GM19438 (cell line): ENCODE measurements around the gene BMPER.

Experiments used
- ATAC-seq: cut with Tn5 transposase; IDR thresholded peaks from one replicate; pipeline ENCODE4 v1.9.1; 2021; ENCODE audit warnings: low read depth; ENCODE audit not compliant: unreplicated experiment

BMPER gene

DNA sequence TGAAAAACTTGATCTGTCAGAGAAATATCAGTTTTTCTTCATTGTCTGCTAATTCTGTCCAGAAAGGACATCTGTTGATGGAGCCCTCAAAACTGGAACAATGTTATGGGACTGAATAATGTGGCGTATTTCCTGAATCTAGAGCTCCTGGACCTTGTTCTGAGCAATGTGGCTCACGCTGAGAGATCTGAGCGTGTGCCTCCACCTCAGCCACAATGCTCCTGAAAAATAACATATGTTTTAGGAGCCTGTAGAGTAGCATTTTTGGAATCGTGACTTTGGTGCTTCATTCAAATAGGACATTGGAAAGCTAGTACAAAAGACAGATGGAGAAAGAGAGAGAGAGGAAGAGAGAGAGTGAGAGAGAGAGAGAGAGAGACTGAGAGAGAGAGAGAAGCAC lies 110.3 kb downstream of the BMPER start:
- no peak for ATAC-seq

DNA sequence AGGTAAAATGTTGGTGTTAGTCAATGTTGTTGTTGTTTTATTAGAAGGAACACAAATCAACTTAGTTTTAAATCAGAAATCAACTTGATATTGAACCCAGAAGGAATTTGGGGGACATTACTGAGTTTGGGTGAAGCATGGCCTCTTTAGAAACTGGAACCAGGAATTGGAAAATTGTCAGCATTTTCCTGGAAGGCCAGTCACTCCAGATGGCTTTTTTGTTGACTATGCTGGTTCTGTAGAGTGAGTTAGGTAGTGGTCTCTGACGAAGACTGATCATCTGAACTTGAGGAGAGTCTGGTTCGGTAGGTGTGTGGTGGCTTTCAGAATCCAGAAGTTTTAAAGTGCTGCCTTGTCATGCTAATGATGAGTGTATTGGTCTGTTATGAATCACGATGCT lies 111.5 kb downstream of the BMPER start:
- ATAC-seq = no peak

DNA sequence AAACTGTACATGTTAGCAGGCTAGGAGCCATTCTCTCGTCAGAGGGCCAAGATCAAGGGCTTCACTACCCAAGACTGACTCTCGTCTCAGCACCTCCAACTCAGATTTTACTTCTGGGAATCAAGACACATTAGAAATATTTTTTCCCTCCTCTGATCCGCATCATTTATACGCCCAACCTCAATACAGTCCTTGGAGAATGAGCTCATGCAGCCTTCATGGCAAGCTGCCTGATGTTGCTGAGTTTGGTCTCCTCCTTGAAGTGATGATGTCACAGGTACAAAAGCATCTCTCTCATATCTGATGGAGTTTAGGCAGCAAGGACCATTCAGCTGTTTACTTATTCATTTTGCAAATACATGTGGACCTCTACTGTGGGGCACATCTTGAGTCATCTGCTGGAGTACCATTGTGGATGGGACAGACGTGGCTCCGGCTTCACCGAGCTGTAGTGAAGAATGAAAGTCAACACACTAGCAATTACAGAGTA lies 114.0 kb downstream of the BMPER start:
- ATAC-seq = no peak

DNA sequence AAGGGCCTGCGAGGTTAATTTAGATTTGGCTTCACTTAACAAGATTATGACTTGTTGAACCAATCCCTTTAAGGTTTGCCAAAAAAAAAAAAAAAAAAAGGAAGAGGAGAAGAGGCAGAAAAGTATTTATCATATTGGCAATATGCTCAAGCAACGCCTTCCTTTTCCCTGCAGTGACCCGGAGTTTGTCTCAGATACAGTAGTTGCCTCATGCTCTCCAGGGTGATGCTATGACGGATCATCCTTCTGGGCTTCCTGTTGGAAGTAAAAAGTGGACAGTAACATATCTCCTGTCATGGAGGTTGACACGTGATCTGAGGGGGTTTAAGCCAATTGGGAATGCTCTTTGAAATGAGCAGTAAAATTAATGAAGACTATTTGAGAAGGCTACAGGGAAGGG lies 117.3 kb downstream of the BMPER start:
- ATAC-seq = no peak

DNA sequence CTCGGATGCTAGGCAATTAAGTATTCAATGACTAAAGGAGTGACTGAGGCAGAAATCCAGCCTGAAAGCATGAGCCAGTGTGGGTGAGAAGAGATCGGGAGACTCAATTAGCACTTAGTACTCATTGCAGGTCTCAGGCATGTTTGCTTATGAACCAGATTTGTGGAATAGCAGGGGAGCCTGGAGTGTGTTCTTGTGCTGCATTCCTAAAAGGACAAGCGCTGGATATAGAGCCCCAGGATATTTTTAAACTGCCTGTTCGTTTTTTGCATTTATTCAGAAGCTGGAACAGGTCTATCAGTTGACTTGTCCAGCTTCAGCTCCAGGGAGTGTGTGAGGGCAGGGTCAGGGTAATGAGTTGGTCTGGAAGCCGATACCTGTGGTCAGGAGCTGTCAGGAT lies 120.3 kb downstream of the BMPER start:
- no peak for ATAC-seq

DNA sequence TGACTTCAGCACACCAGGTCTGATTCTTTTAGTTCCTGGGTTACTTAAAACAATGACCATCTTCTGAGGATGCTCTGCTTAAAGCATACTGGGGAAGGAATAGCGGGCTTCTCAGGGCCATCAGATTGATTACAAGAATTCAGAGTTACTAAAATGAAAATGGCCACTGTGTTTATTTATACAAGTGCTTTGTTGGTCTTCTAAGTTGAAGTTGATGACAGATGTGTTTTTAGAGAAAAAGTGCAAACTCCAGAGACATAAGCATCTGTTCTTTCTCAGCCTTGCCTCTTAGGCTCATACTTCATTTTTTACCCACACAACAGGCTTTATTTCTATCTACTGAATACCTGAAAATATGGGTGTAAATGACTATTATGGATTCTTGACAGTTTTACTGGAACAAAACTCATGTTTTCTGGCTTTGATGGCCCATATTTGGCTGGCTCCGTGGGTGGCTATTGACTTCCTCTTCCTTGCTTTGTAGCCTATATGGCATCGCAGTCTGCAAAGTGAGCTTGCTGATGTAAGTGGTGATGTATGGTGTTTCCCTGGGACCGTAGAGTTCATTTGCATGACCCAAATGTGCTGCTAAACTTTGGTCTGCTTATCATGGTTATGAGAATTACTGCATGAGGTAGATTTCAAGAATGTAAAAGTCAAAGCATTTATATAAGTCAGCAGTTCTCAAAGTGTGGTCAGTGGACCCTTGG lies 121.3 kb downstream of the BMPER start:
- no peak for ATAC-seq

DNA sequence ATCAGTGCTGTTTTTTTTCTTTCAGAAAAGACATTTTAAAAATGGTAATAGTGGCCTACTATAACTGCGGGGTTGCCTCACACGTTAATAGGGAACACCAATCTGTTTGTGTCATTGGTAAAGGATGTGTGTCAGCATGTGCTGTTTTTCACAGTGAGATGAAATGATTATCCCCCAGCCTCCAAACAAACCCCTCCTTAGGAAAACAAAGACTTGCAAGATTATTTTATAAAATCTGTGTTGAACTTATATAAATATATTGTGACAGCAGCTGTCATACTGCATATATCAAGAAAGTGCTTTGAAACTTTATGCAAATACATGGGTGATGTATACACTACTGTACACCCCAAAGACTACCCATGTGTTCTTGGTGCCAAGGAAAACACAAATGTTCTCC lies 125.8 kb downstream of the BMPER start:
- ATAC-seq = no peak

DNA sequence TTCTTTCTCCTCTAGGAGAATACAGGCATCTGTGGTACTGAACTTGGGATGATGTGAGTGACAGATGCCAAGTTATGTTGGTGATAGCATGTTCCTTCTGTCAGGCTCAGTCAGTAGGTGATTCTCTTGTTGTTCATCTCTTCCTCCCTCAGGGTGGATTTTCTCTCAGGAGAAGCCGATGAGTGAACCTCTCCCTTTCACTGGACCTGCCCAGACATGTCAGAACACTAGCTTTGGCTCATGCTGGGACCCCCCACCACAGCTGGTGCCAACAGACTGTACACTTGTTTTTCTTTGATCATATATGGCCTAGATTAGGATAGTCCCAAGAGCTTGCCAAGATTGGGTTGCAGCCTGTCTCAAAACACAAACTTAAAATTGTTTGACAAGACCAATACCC lies 129.4 kb downstream of the BMPER start:
- ATAC-seq = no peak

DNA sequence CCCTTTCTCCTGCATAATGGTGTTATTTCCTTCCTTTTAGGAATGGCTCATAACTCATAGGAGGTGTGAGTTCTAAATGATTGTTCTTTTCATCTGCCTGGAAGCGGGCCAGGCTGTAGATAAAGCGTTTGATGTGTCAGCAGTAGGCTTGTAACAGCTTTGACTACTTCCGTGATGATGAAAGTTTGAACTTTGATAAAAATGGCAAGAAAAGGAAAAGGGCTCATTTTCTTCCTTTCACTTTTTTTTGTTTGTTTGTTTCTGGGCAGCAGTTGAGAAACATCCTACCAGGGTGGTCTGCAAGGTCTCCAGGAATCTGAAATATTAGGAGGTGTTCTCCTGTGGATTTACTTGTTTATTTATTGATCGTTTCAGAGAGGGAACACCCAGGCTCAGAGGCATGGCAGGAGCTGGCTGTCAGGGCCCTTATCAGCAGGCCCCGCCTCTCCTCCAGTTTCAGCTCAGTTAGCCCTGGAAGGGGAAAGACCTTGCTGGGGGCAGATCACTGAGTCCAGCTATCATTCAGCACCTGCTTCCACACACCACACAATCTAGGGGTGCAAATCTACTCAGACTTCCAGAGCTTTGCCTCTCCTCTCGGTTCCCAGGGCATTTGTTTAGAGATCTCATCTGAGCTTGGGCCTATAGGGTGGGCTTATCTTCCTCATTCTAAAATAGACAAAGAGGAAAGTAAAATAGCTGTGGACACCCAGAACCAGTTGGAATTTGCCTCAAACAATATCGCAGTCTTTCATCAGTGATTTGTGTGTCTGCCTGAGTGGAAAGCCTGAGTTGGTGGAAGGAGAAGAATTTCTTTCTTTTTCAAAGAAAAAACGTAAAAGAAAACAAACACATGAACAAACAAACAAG lies 130.9 kb downstream of the BMPER start:
- ATAC-seq = no peak

DNA sequence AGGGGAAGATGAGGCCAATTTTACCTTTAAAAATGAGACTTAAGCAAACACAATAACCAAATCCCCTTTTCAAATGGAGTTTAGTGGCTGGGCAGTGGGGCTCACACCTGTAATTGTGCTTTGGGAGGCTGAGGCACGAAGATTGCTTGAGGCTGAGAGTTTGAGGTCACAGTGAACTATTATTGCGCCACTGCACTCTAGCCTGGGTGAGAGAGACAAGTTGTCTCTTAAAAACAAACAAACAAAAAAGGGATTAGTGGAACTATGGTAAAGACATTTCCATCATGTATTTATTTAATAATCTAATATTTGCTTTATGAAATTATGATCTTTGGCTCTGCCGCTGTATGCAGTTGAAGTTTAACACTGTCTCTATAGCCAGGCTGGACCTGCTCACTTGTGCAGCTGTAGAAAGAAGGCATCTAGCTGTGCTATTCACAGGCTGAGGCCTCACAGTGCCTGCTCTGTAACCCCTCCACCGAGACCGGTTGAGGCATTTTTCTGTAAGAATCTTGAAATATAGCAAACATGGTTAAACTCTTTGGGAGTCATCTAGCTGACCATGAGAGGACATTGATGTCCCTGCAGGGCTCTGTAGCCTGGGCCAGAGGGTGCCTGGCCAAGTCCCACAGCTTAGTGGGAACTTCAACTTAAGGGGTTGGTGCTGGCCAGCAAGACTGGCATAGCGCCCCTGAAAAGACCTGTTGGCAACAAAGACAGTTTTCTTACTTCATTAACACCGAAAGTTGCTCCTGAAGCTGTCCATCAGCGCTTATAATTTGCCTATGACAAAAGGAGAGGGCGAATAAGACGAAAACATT lies 131.8 kb downstream of the BMPER start:
- no peak for ATAC-seq

DNA sequence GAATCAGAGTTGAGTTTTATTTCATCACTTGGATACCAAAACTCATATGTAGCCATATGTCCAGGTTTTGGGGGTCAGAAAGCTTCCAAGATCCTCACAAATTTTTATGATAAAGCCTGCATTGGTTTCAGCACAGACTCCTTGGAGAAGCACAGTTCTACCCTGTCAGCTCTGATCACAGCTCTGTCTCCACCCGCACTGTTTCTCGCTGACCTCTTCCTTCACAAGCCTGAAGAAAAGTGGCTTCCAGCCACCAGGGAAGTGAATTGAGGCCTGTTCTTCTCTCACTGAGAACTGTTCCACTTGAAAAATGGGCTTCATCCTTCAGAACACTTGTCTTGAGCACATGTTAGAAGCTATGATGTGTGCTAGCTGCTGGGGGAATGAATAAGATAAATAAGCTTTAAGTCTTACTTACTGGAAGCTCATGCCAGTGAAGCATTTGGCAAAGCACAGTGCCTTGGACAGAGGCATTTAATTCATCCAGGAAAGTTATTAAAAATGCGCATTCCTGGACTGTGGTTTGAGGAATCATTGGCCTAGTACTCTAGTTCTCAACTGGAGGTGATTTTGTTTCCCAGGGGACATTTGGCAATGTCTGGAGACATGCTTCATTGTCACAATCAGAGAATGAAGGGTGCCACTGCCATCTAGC lies 133.6 kb downstream of the BMPER start:
- ATAC-seq = no peak

DNA sequence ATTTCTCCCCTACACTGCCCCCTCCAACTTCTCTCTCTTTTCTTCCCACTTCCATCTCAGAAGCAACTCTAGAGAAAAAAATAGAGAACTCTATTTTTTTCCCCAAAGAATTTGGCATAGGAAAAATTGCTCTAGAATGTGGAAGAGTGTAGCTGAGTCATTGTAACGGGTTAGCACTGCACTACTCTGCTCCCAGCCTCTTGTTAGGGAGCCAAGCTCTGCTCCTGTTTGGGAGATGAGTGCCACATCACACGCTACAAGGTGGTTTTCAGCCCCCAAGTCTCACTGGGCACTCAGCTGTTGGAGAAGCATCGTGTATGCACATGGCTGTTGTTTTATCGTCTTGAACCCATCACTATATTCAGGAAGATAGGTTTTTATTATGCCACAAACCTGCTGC lies 136.4 kb downstream of the BMPER start:
- no peak for ATAC-seq

DNA sequence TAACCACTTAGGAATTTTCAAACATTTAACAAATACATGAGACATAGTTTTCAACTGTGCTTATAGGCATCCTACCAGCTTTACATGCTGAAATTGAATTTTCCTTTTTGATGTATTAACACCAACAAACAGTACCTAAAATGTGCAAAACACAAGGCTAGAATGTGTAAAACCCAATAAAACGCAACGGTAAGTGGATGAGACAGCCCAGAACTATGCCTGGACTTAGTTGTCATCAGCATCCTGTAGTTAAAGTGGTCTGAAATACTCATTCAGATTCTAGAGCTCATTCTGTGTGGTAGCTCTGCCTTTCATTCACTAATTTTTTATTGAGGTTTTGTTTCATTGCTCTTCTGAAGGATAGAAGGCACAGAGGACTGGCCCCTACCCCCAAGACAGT lies 137.1 kb downstream of the BMPER start:
- ATAC-seq = no peak

DNA sequence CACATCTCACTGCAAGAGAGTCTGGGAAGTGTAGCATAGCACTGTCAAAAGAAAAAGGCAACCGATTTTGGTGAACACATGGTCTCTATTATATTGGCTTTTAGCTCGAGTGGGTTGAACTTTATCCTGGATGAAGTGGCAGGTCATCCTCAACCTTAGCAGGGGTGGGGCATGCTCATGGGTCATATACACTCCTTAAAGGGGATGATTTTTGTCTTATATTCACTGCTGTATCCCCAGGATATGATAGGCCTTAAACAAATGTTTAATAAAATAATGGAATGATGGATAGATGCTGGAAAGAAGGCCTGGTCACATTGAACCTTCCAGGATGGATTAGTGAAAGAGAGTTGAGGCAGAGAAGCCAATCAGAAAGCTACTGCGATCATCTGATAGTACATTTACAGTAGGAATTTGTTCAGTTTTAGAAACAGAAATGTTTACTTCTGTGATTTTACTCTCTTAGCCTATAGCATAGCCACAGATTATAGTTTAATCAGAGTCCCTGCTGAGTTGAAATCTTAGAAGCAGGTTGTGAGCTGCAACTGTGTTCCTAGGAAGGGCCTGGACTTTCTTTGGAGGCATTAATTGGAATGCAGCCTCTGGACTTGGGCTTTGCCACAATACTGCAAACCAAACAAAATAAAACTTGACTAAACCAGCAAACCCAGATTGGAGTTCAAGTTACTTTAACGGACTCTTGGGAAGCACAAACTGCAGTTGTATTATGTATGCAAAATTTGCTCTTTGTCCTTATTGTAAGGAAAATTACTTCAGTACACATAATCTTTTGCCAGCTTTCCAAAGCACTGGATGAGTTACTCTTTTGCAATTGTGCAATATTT lies 138.3 kb downstream of the BMPER start:
- ATAC-seq = no peak

DNA sequence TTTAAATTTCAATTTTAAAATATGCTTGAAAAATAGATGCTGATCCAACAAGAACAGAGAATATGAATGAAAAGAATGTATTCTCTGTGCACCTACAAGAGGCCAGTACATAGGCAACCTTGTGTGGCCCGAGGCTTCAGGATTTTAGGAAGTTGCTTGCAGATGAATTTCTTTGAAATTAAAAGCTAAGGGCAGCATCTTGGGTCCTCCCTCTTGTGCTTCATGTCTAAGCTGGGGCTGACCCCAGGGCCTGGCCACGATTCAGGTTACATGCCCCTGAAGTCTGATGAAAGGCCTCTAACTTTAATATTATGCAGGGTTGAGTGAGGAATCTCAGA lies 138.9 kb downstream of the BMPER start:
- no peak for ATAC-seq

DNA sequence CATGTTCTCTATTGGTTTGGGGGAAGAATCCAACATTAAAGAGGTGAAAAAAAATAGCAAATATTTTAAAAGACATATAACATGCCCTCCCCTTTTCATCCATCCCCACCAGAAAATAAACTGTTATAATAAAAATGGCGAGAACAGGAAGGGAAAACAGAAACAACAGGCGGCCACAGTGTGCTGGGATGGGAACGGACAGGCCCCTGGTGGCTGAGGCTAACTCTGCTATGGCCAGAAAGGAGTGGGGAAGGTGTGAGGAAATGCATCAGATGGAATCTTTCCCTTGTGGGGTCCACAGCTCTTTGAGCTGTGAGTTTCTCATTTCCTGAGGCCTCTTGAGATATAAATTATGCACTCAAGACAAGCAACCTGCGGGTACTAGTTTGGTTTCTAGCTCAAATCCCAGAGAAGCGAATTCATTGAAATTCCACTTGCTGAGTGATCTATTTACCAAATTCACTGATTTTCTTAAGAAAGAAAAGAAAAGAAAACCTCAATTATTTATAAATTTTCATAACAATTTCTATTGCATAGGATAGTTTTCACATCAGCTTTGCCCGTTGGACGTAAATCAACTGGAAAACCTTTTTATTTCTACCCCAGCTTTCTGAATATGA lies 139.5 kb downstream of the BMPER start:
- ATAC-seq = no peak

DNA sequence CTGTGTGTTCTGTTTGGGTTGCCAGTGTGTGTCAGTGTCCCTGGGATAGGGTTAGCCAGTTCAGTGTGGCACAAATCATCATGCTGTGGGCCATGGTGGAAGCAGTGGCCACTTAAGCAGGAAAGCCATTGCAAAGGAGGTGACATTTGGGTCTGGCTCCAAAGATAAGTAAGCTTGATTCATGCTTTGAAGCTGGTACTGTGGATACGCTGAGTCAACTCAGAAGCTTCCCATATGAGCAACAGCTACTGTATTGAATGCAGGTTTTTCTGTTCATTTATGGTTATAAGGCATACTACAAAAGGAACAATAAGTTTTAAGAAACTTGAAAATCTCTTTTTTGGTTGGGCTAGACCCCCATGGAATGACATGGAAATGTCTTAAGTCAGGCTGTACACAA lies 143.1 kb downstream of the BMPER start:
- no peak for ATAC-seq

DNA sequence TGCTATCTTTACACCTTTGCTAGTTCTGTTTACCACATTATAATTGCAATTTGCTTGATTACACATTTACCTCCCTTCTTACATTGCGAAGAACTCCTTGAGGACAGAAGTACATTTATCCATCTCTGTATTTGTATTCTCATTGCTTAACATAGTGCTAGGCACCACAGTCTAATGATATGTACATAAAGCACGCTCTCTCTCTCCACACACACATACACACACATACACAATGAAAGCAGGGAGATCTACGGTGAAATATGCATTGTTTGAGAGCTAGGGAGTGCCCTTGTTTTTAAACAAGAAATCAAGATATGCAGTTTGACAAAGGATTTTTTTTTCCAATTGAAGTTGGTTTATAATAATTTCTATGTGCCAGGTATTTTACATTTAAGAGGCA lies 148.7 kb downstream of the BMPER start:
- ATAC-seq = no peak

DNA sequence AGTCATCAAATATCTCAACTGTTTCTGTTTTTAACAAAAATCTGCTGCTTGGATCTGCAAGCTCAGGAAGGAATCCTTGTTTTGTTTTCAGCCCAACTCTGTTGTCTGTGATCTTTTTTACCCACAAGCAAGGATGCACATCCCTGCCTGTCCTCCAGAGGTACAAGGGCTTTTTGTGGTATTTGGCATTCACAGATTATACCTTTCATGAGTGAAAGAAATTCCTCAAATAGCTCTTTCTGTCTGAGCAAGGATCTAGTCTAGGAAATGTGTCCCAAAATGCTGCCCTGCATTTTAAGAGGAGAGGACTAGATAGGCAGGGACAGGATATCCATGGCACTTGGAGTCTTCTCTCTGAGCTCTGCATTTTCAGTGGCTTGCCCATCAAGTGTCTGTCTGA lies 151.8 kb downstream of the BMPER start:
- no peak for ATAC-seq
